Right atrium auricular region (tissue), 2 donors: Measurements from ENCODE around the gene SLC7A14. TPM values are rescaled to one million over a fixed set of nuclear protein-coding genes. Genes with fewer than 3 reads are reported as not detected.

Experiments used
- DNase-seq: peaks from one replicate; pipeline ENCODE4 v3.0.0-alpha.2; 2019; ENCODE audit warnings: low spot score
- H3K27ac ChIP-seq, 2 donors: fragments of 200-600 bp; sonication (generic); 1 replicate in 1 of 2; 2 replicates in 1 of 2; pipeline ENCODE4 v1.5.1; 2016 to 2019
- H3K27me3 ChIP-seq, 2 donors: fragments of 200-600 bp; sonication (generic); one replicate each; pipeline versions ENCODE4 v1.5.1 to v1.6.0; 2017 to 2019
- H3K36me3 ChIP-seq: fragments of 200-600 bp; sonication (generic); one replicate; pipeline ENCODE4 v1.5.1; 2016
- H3K4me1 ChIP-seq, 2 donors: fragments of 200-600 bp; sonication (generic); one replicate each; pipeline versions ENCODE4 v1.5.1 to v1.6.0; 2017 to 2019
- H3K4me3 ChIP-seq, 2 donors: fragments of 200-600 bp; sonication (generic); 1 replicate in 1 of 2; 2 replicates in 1 of 2; pipeline ENCODE4 v1.5.1; 2017 to 2019; ENCODE audit warnings: mild to moderate bottlenecking in 1 of 2, moderate library complexity in 1 of 2
- H3K9me3 ChIP-seq, 2 donors: fragments of 200-600 bp; sonication (generic); one replicate each; pipeline ENCODE4 v1.5.1; 2019
- CTCF ChIP-seq, 2 donors: fragments of 200-600 bp; sonication (generic); IDR thresholded peaks; one replicate each; pipeline ENCODE4 v1.5.1; 2019; ENCODE audit warnings: antibody characterized with exemption in 2 of 2
- total RNA-seq, 2 donors: library from RNA; depleted of rRNA; stranded (reverse); fragments of >200 nt; gene quantifications; one replicate each; pipeline ENCODE4 v1.1.0, GENCODE V29; 2016

Gene SLC7A14
- total RNA-seq, 2 donors from 2014 or later, result not detected

- Histone ChIP-seq H3K36me3 (no peaks in the 10 kb centered on the region), H3K27me3 (no peaks in the 10 kb centered on the region), H3K27ac (no peak overlapping the region), H3K4me3 (no peak overlapping the region), H3K9me3 (no peaks in the 10 kb centered on the region), H3K4me1 (peaks cover 0 to 3% of the 10 kb centered on the region in 2 donors)
- no peak for TF ChIP-seq CTCF (IDR thresholded peaks at IDR 0.05)
- no peak for DNase-seq
Observed at GRCh38 chr3:170555329-170555728, 30.5 kb downstream of the SLC7A14 start.

GRCh38 chr3:170553788-170554757 lies 31.8 kb downstream of the SLC7A14 start:
- Histone ChIP-seq H3K9me3 (no peaks in the 10 kb centered on the region), H3K27ac (no peak overlapping the region), H3K4me3 (no peak overlapping the region), H3K4me1 (peaks cover 0 to 3% of the 10 kb centered on the region in 2 donors), H3K27me3 (no peaks in the 10 kb centered on the region), H3K36me3 (no peaks in the 10 kb centered on the region)
- no peak for TF ChIP-seq CTCF (IDR thresholded peaks at IDR 0.05)
- no peak for DNase-seq

- no peaks in the 10 kb centered on the region for H3K9me3 ChIP-seq
- no peaks in the 10 kb centered on the region for H3K27me3 ChIP-seq
- H3K27ac ChIP-seq, result no peak overlapping the region
- no peak for TF ChIP-seq CTCF (IDR thresholded peaks at IDR 0.05)
- no peak for DNase-seq
- H3K4me1 ChIP-seq, result peaks cover 0 to 3% of the 10 kb centered on the region in 2 donors
- H3K36me3 ChIP-seq, result no peaks in the 10 kb centered on the region
- H3K4me3 ChIP-seq, result no peak overlapping the region
Observed at GRCh38 chr3:170551252-170551651, 34.6 kb downstream of the SLC7A14 start.

- Histone ChIP-seq H3K9me3 (no peaks in the 10 kb centered on the region), H3K36me3 (no peaks in the 10 kb centered on the region), H3K4me3 (no peak overlapping the region), H3K27me3 (no peaks in the 10 kb centered on the region), H3K27ac (no peak overlapping the region), H3K4me1 (no peaks in the 10 kb centered on the region)
- DNase-seq, result no peak
- no peak for TF ChIP-seq CTCF (IDR thresholded peaks at IDR 0.05)
Observed at GRCh38 chr3:170542704-170543103, 43.2 kb downstream of the SLC7A14 start.

- Histone ChIP-seq H3K4me3 (no peak overlapping the region), H3K27ac (no peak overlapping the region), H3K9me3 (no peaks in the 10 kb centered on the region), H3K27me3 (no peaks in the 10 kb centered on the region), H3K4me1 (no peaks in the 10 kb centered on the region), H3K36me3 (no peaks in the 10 kb centered on the region)
- TF ChIP-seq CTCF (IDR thresholded peaks at IDR 0.05), result no peak
- no peak for DNase-seq
Observed at GRCh38 chr3:170539897-170540296, 46.0 kb downstream of the SLC7A14 start.
